GM12865 (cell line): Measurements from ENCODE around the gene RAB24.

Experiments
- DNase-seq: peaks from one replicate; pipeline ENCODE4 v3.0.0; 2010; ENCODE audit warnings: low read depth
- H3K4me3 ChIP-seq: 2 replicates; pipeline ENCODE4 v1.5.1; 2011; ENCODE audit warnings: mild to moderate bottlenecking, low read depth, low read length, control low read depth
- CTCF ChIP-seq: IDR thresholded peaks from 2 replicates; pipeline ENCODE4 v1.5.1; 2011; ENCODE audit warnings: low read length, control low read depth, low read depth, inconsistent platforms; ENCODE audit not compliant: insufficient read depth; ENCODE audit errors: missing control alignments

The RAB24 gene

GRCh38 chr5:177290816-177291596, 12.5 kb downstream of the RAB24 start:
- H3K4me3 ChIP-seq = no peak overlapping the region; the same call in 1 of the 2 replicates
- peak; percentile 81 for DNase-seq
- no peak for TF ChIP-seq CTCF

DNA sequence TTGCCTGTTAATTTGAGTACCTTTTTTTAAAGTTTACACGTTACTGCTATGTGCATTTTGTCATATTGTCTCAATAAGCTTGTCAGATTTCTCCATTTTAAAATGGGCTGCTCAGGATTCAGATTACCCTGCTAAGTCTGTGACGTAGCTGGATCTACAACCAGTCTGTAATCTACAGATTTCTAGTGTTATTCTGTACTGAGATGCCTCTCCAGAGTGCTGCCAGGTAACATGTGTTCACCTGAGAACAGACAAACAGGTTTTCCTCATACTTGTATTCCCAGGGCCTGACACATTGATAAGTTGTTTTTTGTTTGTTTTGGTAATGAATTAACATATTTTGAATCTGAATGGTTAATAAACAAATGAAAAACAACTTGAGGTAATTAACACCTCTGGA, 15.3 kb downstream of the RAB24 start:
- TF ChIP-seq CTCF = no peak
- DNase-seq = no peak
- H3K4me3 ChIP-seq = no peak overlapping the region

- no peak for DNase-seq
- no peak overlapping the region for H3K4me3 ChIP-seq
- TF ChIP-seq CTCF = no peak
Observed at GRCh38 chr5:177276886-177277285, 26.6 kb downstream of the RAB24 start.

- TF ChIP-seq CTCF = no peak
- no peak for DNase-seq
- no peak overlapping the region for H3K4me3 ChIP-seq
Observed at GRCh38 chr5:177275883-177276282, 27.6 kb downstream of the RAB24 start.

- H3K4me3 ChIP-seq = no peak overlapping the region
- no peak for TF ChIP-seq CTCF
- DNase-seq = no peak
Observed at GRCh38 chr5:177271113-177271512, 32.4 kb downstream of the RAB24 start.

GRCh38 chr5:177270653-177271052, 32.9 kb downstream of the RAB24 start:
- no peak for TF ChIP-seq CTCF
- no peak overlapping the region for H3K4me3 ChIP-seq
- DNase-seq = no peak

- no peak for TF ChIP-seq CTCF
Observed at GRCh38 chr5:177269976-177270375, 33.5 kb downstream of the RAB24 start.

More at GRCh38 chr5:177269976-177270375, 33.5 kb downstream of the RAB24 start:
- no peak for DNase-seq
- H3K4me3 ChIP-seq = no peak overlapping the region
